GM21526 (cell line): ENCODE data around the gene GLYATL3.

ENCODE experiments used
- ATAC-seq: cut with Tn5 transposase; IDR thresholded peaks from one replicate; pipeline ENCODE4 v1.9.1; 2021; ENCODE audit warnings: moderate library complexity; ENCODE audit not compliant: unreplicated experiment, low FRiP score

GLYATL3 gene

DNA sequence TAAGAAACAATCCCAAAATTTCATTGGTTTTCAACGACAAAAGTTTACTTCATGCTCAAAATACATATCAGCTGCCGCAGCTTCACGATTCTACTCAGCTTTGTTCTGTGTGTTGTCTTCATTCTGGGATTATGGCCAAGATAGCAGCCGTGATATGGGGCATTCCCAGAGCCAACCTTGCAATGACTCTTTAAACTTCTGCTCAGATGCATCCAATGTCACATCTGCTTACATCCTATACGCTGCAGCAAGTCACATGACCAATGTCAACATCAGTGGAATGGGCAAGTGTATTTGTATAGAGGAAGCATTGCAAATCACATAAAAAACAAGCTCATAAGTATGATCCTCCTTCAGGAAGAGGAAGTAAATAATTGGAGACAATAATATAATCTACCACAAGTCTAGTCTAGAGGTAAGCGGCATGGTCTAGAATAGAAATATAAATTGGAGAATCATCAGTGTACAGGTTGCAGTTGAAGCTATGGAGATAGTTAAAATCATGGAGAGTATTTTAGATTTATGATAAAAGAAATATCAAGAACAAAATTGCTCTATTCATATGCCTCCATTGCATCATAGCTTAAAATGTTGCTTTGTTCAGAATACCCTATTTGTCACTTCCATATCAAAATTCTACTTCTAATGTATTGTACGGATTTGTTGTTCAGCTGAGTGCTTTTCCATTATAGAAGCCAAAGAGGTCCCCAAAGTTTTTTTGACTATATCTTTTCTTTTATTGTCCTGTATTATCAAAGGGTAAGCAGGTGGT is 43.5 kb downstream of the GLYATL3 start:
- no peak for ATAC-seq

DNA sequence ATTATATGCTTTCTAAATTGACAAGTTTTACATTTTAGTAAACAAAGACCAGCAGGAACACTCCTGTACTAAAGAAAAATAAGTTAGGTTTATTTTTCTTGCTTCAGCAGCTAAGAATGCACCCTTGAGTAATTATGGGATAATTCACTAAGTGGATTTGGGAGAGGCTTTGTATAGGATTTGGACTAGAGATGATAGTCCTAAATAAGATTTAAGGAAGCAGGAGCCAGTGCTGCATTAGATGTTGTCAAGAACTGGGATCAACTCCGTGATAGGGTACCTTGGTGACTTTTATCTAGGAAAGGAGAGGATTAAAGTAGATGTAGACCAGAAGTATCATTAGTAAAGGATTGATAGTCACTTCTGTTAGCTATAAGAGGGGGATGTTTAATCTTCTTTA is 46.6 kb downstream of the GLYATL3 start:
- no peak for ATAC-seq

DNA sequence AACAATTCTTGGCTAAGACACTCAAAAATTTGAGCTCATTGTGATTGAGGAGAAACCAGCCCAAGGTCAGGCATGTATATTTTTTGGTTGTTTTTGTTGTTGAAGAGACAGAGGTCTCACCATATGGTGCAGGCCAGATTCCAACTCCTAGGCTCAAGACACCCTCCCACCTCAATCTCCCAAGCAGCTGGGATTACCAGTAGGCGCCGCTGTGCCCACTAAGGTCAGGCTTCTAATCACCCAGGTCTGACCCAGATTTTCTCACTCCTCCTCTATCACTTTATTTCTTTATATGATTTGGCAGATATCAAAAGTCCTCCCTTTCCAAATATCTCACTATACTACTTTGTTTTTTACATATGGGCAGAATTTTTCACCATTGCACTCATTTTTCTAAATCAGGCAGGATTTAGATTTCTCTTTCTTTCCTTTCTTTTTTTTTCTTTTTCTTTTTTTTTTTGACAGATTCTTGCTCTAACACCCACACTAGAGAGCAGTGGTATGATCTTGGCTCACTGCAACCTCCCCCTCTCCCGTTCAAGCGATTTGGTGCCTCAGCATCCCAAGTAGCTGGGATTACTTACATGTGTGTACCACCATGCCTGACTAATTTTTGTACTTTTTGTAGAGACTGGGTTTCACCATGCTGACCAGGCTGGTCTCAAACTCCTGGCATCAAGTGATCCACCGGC is 49.0 kb downstream of the GLYATL3 start:
- ATAC-seq: no peak

DNA sequence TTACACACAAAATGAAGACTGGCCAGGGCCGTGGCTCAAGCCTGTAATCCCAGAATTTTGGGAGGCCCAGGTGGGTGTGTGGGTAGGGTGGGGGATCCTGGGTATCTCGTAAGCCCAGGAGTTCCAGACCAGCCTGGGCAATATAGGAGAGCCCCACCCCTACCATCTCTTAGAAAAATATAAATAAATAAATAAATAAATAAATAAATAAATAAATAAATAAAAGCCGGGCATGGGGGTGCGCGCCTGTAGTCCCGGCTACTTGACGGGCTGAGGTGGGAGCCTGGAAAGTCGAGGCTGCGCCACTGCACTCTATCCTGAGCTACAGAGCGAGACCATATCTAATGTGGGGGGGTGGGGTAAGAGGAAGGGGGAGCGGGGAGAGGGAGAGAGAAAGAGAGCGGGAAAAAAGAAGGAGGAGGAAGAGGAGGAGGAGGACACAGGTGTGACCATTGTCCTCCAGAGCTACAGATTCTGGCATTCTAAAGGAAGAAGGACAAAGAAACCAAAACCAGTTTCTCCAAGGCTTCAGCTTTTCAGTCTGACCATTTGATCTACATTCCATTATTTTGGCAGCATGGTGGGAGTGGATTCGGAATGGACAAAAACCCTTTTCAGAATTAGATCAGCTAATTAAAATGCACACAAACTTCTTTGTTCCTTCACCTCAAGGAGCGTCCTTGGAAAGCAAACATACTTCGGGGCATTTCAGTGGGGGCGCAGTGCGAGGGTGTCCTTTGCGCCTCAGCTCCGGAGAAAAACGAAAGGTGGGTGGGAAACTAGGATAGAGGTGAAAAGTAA is 50.2 kb downstream of the GLYATL3 start:
- no peak for ATAC-seq

DNA sequence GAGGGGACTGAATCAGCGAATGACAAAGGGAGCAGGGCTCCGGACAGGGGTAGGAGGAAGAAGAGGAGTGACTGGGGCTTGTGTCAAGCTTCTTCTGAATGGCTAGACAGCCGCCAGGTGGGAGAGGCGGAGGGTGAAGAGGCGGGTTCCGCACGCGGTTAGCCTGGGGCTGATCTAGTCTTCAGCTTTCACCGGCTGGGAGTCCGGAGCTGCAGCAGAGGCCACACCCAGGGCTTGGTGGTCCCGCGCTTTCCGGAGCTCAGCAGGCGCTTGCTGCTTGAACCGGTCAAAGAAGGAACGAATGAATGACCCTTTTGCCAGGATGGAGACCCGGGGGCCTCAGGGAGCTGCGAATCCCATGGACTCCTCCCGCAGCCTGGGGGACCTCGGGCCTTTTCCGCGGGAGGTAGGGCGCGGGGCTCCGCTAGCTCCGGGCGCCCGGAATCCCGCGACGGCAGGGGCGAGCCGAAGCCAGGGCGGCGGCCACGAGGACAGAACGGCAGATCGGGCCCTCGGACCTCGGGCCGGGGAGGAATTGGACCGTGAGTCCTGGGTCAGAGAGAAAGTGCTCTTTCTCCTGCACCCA is 50.9 kb downstream of the GLYATL3 start, which contains the start of gene C6orf141:
C6orf141 (plus strand) TSS at position 177 of the 586 bp plus-strand sequence; CDS start at position 302, 125 bp downstream.
- ATAC-seq: peak; percentile 85

DNA sequence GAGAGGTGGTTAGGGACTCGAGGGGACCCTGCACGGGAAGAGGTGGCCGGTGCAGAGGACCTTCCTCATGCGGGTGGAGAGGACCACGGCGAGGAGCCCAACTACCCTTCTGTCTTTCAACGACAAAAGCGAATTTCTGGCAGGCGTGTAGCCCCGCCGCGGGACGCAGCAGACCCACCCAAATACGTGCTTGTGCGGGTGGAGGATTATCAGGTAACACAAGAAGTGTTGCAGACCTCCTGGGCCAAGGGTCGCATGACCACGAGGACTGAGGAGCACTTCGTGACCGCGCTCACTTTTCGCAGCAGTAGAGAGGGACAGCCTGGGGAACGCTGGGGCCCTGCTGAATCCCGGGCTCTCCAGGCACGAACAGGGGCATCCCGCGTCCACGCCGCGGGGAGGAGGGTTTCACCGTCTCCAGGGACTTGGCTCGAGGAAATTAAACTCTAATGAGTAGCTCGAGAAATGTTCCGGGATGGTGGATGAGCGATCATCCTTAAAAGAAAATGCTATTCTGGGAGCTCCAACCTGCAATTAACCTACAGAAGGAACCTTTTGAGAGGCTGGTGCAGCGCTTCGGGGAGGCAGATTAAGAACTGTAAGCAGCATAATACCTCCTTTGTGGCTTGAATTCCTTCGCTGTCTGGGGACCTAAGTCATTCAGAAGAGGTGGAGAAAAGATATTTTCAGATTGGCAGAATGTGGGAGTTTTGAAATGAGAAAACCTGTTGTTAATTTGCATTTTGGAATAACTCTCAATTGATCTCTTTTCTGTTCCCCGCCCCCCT is 51.5 kb downstream of the GLYATL3 start:
- ATAC-seq: peak; percentile 46

DNA sequence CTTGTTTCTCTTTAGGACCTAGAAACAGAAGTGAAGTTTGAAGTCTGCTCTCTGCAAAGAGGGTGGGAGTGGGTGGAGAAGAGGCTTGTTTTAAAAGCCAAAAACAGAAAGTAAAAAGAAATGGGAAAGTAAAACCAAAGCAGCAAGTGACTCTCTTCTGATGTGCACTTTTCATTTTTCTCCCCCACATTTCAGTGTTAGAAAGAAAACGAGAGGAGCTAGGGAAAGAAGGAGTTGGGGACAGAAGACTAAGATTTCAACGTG is 52.1 kb downstream of the GLYATL3 start:
- peak; percentile 51 for ATAC-seq

DNA sequence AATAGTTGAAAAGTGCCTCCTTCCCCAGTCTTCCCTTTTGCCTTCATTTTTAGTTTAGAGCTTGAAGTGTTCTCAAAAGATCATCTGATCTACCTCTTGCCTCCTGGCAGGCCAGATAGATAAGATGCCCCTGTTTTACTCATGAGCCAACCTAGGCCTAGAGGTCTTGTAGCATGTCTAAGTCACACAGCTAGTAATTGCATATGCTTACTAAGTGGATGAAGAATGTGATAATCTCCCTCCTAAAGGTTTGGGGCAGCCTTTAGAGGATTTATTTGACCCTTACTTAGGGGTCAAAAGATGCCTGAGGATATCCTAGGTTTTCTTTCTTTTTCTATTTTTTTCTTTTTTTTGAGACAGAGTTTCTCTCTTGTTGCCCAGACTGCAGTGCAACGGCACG is 52.9 kb downstream of the GLYATL3 start:
- no peak for ATAC-seq

DNA sequence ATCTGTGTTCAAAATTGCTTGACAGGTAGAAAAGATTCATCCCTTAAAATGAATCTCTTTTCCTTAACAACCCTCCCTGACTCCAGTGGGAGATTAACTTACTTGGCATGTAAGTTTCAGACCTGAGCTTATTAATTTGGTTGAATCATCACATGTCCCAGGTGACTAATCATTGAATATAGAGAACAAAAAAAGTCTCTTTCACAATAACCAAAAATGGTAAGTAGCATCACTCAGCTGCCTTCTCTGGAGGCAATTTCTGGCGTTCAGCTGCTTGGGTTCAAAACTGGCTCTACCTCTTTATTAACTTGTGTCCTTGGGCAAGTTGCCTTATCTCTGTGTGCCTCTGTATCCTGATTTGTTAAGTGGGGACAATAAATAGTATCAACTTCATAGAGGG is 53.7 kb downstream of the GLYATL3 start:
- ATAC-seq: no peak

DNA sequence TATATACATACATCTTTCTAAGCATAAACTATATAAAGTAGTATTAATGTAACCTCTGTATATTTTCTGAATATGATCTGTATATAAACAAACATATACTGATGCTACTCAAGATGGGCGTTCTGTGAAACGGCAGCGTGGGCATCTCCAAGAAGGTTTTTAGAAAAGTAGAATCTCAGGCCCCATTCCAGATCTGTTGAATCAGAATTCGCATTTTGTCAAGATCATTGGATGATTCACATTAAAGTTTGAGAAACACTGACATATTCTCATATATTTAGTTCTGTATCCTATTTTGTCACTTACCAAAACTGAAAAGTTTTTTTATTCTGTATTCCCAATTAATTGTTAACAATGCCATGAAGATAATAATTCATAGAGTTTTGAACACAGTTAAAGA is 56.2 kb downstream of the GLYATL3 start:
- ATAC-seq: no peak

DNA sequence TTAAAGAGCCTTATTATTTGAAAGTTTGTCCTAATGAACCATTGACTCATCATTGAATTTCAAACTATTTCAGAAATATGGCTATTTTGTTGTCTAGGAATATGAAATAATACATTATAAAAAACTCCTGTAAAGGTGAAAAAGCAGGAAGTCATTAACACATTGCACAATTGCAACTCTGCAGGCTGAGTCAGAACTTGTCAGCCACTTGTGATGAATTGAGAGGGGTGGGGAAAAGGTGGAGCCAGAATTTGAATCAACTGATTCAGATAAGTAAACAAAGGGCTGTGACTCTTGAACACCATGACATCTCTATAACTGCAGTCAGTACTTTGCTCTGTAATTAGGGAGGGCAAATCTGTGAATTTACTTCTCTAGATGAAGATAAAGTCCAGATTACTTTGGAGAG is 56.7 kb downstream of the GLYATL3 start:
- no peak for ATAC-seq

DNA sequence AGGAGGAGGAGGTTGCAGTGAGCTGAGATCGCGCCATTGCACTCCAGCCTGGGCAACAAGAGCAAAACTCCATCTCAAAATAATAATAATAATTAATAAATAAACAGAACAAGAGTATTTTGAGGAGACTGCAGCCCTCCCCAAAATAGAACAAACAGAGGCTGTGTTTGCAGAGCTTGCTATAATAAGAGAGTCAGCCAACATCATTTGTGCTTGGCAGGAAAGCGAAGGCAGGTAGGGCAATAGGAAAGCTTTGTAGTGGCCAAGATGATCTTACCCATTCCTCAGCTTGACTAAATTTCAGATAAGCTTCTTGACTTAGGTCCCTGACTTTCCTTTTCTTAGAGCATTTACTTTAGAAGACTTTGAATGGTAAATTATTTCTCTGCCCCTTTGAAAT is 57.5 kb downstream of the GLYATL3 start:
- no peak for ATAC-seq

DNA sequence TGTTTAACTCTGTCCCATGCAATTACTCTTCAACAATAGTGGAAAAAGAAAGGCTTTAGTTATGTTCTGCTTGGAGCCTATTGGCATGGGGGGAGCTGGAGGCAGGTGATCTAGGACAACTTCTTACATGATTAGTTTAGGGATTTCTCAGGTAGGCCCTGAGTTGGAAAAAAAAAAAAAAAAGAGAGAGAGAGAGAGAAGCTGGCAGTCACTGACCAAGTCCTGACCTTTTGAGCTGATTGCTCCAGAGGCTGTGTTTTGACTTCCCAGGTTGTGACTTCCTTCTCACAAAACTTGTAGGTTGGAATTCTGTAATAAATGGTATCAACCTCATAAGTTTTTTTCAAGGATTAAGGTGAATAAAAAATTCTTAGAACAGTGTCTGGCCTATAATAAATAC is 58.5 kb downstream of the GLYATL3 start:
- no peak for ATAC-seq

DNA sequence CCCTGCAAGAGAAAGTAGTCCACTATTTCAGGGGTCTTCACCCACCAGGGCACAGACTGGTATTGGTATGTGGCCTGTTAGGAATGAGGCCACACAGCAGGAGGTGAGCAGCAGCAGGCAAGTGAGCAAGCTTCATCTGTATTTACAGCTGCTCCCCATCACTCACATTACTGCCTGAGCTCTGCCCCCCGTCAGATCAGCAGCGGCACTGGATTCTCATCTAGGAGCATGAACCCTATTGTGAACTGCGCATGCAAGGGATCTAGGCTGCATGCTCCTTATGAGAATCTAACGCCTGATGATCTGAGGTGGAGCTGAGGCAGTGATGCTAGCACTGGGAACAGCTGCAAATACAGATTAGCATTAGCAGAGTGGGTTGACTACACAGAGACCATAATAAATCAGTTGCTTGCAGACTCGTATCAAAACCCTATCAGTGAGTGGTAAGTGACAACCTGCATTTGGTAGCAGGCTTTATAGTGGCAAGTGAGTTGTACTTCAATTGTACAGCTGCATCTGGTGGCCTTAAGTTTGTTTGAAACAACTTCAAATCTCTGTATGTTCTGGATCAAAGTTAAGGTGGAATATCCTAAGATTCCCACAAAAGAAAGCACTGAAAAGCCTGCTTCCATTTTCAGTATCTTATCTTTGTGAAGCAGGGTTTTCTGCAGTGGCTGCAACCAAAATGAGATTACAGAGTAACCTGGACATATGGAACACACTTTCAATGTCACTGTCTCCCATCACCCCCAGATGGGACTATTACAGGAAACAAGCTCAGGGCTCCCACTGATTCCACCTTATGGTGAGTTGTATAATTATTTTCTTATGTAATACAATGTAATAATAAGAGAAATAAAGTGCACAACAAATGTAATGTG is 63.5 kb downstream of the GLYATL3 start:
- ATAC-seq: no peak

DNA sequence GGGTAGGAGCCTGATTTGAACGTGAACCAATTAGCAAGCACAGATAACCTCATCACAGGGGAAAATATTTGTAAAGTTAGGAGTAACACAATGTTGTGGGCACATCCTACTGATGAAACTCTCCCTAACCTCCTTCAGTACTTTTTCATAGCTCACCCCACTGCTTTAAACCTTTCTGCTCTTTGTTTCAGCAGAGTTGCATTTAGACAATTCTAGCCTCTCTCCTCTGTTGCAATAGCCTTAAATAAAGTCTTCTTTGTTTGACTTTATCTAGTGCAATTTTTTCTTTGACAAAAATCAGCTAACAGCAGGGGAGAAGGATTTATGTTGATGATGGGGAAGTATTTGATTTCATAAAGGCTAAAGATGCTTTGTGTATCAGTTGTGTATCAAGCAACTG is 64.8 kb downstream of the GLYATL3 start:
- ATAC-seq: no peak

DNA sequence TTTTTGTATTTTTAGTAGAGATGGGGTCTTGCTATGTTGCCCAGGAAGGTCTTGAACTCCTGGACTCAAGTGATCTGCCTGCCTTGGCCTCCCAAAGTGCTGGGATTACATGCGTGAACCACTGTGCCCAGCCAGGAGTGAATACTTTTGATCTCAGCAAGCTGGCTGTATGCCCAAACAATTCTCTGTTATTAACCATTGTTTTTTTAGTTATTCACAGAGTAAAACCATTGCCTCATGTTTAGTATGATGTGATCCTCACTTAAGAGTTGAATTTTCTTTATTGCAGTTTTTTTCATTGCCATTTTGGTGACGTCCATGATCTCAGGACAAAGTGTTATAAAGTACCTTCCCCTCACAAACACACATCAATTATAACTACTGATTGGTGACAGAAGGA is 65.5 kb downstream of the GLYATL3 start:
- ATAC-seq: no peak

DNA sequence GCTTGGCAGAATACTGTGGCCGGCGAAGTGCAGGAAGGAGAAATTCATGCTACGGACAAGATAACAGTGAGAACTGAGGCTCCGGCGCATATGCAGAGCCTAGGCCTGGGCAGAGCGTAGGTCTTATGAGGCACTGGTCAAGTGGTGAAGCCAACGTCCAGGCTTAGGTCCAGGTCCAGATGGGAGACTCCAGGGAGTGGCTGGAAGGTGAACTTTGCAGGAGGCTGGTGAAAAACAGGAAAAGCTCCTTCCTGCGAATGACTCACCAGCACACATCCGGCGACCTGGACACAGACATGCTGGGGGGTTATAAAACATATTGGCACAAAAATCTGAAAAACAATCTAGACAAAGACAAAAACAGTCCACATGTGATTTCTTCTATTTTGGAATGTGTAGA is 66.1 kb downstream of the GLYATL3 start:
- ATAC-seq: no peak

DNA sequence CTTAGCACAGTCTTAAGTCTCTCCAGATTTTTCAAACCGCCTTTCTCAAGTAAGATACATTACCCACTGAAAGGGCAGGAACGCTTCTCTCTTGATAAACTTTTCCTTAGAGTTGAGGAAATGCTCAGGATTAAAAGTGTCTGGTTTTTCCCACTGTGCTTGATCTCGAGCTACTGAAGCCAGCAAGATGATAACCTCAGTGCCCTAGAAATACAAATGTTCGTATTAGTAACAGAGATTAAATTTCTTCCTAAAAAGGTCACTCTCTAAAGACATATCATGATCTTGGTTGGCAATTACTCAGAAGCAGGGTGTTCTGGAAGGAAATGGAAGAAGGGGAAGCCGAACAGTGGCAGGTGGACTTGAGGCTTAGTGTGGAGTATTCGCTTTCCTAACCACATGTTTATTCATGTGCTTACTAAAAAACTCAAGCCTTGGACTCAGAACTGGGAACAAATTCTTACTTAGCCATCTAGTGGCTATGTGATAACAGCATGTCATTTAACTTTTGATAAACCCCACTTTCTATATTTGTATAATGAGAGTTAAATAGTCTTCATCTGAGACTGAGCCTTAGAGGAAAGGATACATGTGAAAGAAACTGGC is 70.9 kb downstream of the GLYATL3 start:
- ATAC-seq: no peak

DNA sequence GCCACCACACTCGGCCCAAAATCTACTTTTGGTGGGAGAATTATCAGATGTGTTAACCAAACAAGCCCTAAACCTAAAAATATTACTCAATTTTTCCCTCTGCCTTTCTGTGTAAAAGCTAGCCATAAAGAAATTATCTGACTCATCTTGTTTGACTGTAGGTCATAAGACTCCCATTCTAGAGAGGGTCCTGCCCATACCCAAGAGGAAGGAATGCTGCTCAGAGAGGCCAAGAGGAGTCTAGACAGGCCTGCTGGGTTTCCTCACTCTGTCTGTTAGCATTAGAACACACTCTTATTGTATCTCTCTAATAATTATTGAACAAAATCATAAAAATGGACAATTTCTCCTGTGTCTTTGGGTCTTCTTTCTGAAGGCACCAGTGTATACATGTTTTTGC is 76.9 kb downstream of the GLYATL3 start:
- ATAC-seq: no peak
